ENCODE results near the gene RFNG. TPM values are rescaled to one million over a fixed set of nuclear protein-coding genes. Genes with fewer than 3 reads are reported as not detected.

The RFNG gene
- total and polyA plus RNA-seq, 2 donors (not counting 1 experiment from before 2014, with no cell fraction given): 30.1 to 44.5 TPM

DNA sequence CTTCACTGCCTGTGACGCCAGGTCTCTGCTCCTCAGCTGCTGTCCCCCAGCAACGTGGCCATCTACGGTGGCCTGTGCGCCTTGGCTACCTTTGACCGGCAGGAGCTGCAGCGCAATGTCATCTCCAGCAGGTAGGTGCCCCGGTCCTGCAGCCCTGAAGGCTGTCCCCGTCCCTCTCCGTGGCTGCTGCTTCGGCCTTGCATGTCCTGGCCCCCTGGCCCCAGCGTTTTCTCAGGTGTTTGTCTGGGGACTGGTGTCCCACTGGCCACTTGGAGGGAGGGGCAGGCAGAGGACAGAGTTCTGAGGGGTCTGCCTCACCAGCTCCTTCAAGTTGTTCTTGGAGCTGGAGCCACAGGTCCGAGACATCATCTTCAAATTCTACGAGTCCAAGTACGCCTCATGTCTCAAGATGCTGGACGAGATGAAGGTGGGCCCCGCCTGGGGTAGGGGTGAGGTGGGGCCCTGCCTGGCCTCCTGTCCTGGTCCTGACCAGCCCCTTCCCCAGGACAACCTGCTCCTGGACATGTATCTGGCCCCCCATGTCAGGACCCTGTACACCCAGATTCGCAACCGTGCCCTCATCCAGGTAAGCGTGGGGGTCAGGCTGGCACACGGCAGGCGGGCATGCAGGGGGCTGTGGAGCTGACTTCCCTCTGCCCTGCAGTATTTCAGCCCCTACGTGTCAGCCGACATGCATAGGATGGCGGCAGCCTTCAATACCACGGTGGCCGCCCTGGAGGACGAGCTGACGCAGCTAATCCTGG, 4.5 kb upstream of the RFNG start:
- Histone ChIP-seq H3K36me3 (replicated peaks in 1 of 2; ENCODE audit: control extremely low read depth in 1 of 2, control insufficient read depth in 1 of 2, extremely low read depth in 1 of 2, insufficient read depth in 2 of 2, low read length in 1 of 2) (peaks cover 0 to 48% of the 10 kb centered on the region in 2 experiments), H2AFZ (ENCODE audit: insufficient read depth, low read depth, low read length, poor library complexity, severe bottlenecking) (no peak overlapping the region), H3K4me2 (replicated peaks; ENCODE audit: low read depth, low read length, poor library complexity, severe bottlenecking) (no peak overlapping the region), H3K9ac (ENCODE audit: low read length) (no peak overlapping the region), H3K27ac (ENCODE audit: low read length in 2 of 2) (no peak overlapping the region), H3K4me3 (ENCODE audit: control extremely low read depth in 1 of 5, extremely low read depth in 1 of 5, insufficient read depth in 1 of 5, low read depth in 2 of 5, low read length in 4 of 5) (no peak overlapping the region), H3K79me2 (ENCODE audit: control insufficient read depth, insufficient read depth, low read length) (peaks cover 21% of the 10 kb centered on the region), H3K27me3 (replicated peaks in 1 of 4; ENCODE audit: control extremely low read depth in 1 of 4, control insufficient read depth in 3 of 4, insufficient read depth in 4 of 4, low read length in 3 of 4) (no peaks in the 10 kb centered on the region), H3K4me1 (ENCODE audit: control insufficient read depth in 2 of 2, insufficient read depth in 2 of 2, low read length in 2 of 2) (peaks cover 11 to 20% of the 10 kb centered on the region in 2 donors), H3K9me3 (ENCODE audit: control extremely low read depth in 1 of 3, control insufficient read depth in 2 of 3, insufficient read depth in 1 of 3, low read length in 2 of 3) (no peaks in the 10 kb centered on the region), H4K20me1 (ENCODE audit: control insufficient read depth, insufficient read depth, low read length, poor library complexity, severe bottlenecking) (peaks cover 19% of the 10 kb centered on the region)
- no peak overlapping the region for H3K4me3 Mint-ChIP-seq
- intact Hi-C loops (cut with micrococcal nuclease): no loop called here
- CTCF ChIA-PET: interaction anchor here (1.2 kb wide), 1 partner anchor 10 kb away, joined by 3 read pairs; the partner anchor contains the start of gene DUS1L
- WGBS (ENCODE audit: insufficient coverage): 98% methylated on average over 28 of the region's 28 CpGs
- POLR2A ChIA-PET: interaction anchor here (0.5 kb wide), 1 partner anchor 387 kb away, joined by 3 read pairs; no protein-coding TSS in a partner anchor
- H3K4me1 Mint-ChIP-seq: peaks cover 3% of the 10 kb centered on the region
- no peaks in the 10 kb centered on the region for H3K27me3 Mint-ChIP-seq
- ATAC-seq (ENCODE audit: low read depth) (no peak), DNase-seq (no peak)
- no peak overlapping the region for H3K27ac Mint-ChIP-seq
- H3K9me3 Mint-ChIP-seq (ENCODE audit: insufficient read depth): no peaks in the 10 kb centered on the region
- TF ChIP-seq, protein P1, sequence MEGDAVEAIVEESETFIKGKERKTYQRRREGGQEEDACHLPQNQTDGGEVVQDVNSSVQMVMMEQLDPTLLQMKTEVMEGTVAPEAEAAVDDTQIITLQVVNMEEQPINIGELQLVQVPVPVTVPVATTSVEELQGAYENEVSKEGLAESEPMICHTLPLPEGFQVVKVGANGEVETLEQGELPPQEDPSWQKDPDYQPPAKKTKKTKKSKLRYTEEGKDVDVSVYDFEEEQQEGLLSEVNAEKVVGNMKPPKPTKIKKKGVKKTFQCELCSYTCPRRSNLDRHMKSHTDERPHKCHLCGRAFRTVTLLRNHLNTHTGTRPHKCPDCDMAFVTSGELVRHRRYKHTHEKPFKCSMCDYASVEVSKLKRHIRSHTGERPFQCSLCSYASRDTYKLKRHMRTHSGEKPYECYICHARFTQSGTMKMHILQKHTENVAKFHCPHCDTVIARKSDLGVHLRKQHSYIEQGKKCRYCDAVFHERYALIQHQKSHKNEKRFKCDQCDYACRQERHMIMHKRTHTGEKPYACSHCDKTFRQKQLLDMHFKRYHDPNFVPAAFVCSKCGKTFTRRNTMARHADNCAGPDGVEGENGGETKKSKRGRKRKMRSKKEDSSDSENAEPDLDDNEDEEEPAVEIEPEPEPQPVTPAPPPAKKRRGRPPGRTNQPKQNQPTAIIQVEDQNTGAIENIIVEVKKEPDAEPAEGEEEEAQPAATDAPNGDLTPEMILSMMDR (IDR thresholded peaks at IDR 0.05): no peak
- no peak for TF ChIP-seq EZH2 (IDR thresholded peaks at IDR 0.05; ENCODE audit: borderline replicate concordance, insufficient read depth, low read depth, low read length, poor library complexity, severe bottlenecking)
